GM21576 (cell line): ENCODE measurements around the gene ZNF608.

Experiments
- ATAC-seq: cut with Tn5 transposase; IDR thresholded peaks from one replicate; pipeline ENCODE4 v1.9.1; 2021; ENCODE audit warnings: mild to moderate bottlenecking, moderate library complexity; ENCODE audit not compliant: unreplicated experiment

The ZNF608 gene

DNA sequence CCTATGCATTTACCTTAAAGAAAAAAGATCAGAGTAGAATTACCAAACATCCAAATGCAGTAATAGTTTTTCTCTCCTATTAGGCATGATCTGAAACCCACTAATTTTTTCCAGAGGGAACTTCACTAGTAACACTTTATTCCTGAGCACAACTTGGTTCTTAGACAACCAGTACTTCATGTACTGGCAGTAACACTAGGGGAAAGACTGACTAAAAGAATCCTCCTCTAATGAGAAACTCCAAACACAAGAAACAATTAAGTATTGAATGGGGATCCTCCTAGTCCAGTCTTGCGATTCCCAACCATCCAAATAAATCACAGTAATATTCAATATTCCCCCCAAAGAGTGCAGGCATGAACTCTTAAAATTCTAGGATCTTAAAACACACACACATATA lies 48.9 kb downstream of the ZNF608 start:
- no peak for ATAC-seq

DNA sequence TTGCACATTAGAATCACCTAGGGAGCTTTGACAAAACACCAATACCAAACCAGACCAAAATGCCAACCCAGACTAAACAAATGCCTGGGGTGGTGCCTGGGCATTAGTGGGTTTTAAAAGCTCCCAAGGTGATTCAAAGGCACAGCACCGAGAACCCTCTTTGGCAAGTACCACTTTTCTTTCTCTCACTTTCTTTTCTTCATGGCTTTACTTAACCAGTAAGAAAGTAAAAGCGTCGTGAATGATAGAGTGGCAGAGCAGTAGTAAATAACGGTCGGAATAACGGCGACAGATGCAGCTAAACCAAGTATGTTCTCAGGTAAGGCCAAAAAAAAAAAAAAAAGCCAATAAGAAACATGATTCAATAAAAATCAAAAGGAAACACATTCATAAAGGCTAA lies 49.5 kb downstream of the ZNF608 start:
- no peak for ATAC-seq
